ENCODE data around the gene OTULIN.

DNA sequence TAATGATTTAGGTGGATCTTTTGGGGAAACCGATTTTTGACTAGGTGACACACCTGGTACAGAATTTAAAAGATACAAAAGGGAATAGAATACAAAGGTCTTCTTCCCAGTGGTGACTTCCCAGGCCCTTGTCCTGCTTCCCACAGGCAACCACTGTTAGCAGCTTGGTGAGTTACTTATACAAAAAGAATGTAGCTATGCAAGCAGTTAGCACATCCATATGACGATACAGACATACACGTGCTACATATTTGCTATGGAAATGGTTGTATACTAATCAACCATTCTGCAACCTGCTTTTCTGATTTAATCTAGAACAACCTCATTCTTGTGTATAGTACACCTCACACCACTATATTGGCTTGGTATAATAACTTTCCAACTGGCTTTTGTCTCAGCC, 51.0 kb downstream of the OTULIN start:
- TF ChIP-seq EP300 (IDR thresholded peaks at IDR 0.05; ENCODE audit: borderline replicate concordance in 1 of 2, low read depth in 2 of 2, low read length in 2 of 2): no peak
- no peak for TF ChIP-seq SIN3A (conservative IDR thresholded peaks at IDR 0.05 in 1 of 2, IDR thresholded peaks at IDR 0.05 in 1 of 2; ENCODE audit: low read depth in 1 of 2, low read length in 2 of 2)
- TF ChIP-seq POLR2AphosphoS5 (IDR thresholded peaks at IDR 0.05; ENCODE audit: low read depth, low read length): no peak
- no peak for TF ChIP-seq CTCF (IDR thresholded peaks at IDR 0.05; ENCODE audit: control extremely low read depth in 1 of 3, insufficient read depth in 1 of 3, low read depth in 1 of 3, low read length in 3 of 3)
- no peak for TF ChIP-seq RNF2 (IDR thresholded peaks at IDR 0.05; ENCODE audit: borderline replicate concordance, low read depth, low read length, missing control alignments, poor library complexity, severe bottlenecking)
- no peak for TF ChIP-seq NRF1 (IDR thresholded peaks at IDR 0.05; ENCODE audit: low read depth, low read length)
- no peak for TF ChIP-seq EGR1 (IDR thresholded peaks at IDR 0.05; ENCODE audit: borderline replicate concordance, low read depth, low read length)
- no peak for TF ChIP-seq RAD21 (IDR thresholded peaks at IDR 0.05 in 1 of 2, conservative IDR thresholded peaks at IDR 0.05 in 1 of 2; ENCODE audit: low read depth in 2 of 2, low read length in 2 of 2)
- no peak for TF ChIP-seq CHD2 (IDR thresholded peaks at IDR 0.05; ENCODE audit: low read length)
- TF ChIP-seq TCF12 (IDR thresholded peaks at IDR 0.05; ENCODE audit: low read depth, low read length): no peak
